Colonic mucosa (tissue), 4 donors: ENCODE results near the gene PRKAG2. TPM values are rescaled to one million over a fixed set of nuclear protein-coding genes. Genes with fewer than 3 reads are reported as not detected.

Experiments
- DNase-seq: peaks from one replicate; pipeline ENCODE4 v3.0.0-alpha.2; 2020
- H3K27ac ChIP-seq: fragments of 200-600 bp; one replicate; pipeline ENCODE4 v1.8.0; 2021
- H3K27me3 ChIP-seq: fragments of 200-600 bp; one replicate; pipeline ENCODE4 v1.8.0; 2021
- H3K36me3 ChIP-seq: fragments of 200-600 bp; one replicate; pipeline ENCODE4 v1.8.0; 2021
- H3K4me1 ChIP-seq: fragments of 200-600 bp; one replicate; pipeline ENCODE4 v1.8.0; 2021; ENCODE audit warnings: mild to moderate bottlenecking
- H3K4me3 ChIP-seq: fragments of 200-600 bp; one replicate; pipeline ENCODE4 v1.8.0; 2021
- H3K9ac ChIP-seq, 2 donors: one replicate each; pipeline ENCODE4 v1.7.0; 2013; ENCODE audit warnings: control low read depth in 2 of 2, low read depth in 2 of 2, low read length in 2 of 2
- H3K9me3 ChIP-seq: fragments of 200-600 bp; one replicate; pipeline ENCODE4 v1.8.0; 2021
- intact Hi-C: fragments of 100-400 bp; cut with DNase I; formaldehyde crosslinking; loops from one replicate; pipeline ENCODE4 v1.14.1; 2022
- total RNA-seq, 2 donors: library from RNA; stranded (reverse); fragmentation: NEBNext Ultra II Directional in 1 of 2; extraction: Animal tissue kit (Norgen Biotek cat#: 25700) in 1 of 2; gene quantifications; one replicate each; pipeline ENCODE4 v1.2.1, GENCODE V29; 2021
- TF ChIP-seq, protein P1 (sequence below): fragments of 200-600 bp; IDR thresholded peaks from one replicate; pipeline ENCODE4 v1.8.0; 2022; ENCODE audit warnings: antibody characterized with exemption, mild to moderate bottlenecking
- donor health status: healthy.
- donor health status: DM: no; HTN: no; CAD: no.
- donor health status: DM: no; HTN: no; CAD: no.

PRKAG2 gene
- total RNA-seq, 2 donors from 2014 or later: 36.3 to 42.0 TPM

DNA sequence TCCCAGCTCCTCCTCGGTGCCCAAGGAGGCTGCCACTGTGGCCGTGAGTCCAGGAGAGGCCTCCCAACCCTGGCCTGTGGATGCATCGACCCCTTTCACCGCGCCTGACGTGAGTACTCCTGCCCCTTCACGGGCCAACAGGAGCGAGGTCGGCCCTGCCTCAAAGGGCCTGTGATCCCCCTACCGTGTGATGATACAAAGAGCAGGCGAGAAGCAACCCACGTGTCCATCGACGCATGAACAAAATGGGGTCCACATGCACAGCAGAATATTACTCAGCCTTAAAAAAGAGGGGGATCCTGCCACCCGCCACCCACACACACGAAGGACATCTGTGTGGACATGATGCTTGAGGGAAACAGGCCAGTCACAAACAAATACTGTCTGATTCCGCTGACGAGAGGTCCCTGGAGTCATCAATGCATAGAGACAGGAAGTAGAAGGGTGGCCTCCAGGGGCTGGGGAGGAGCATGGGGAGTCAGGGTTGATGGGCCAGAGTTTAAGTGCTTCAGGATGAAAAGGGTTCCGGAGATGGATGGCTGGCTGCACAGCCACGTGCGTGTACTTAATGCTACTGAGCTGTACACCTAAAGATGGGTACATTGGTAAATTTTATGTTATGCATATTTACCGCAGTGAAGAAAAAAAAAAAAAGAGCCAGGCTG, 151.9 kb downstream of the PRKAG2 start:
- TF ChIP-seq, protein P1, sequence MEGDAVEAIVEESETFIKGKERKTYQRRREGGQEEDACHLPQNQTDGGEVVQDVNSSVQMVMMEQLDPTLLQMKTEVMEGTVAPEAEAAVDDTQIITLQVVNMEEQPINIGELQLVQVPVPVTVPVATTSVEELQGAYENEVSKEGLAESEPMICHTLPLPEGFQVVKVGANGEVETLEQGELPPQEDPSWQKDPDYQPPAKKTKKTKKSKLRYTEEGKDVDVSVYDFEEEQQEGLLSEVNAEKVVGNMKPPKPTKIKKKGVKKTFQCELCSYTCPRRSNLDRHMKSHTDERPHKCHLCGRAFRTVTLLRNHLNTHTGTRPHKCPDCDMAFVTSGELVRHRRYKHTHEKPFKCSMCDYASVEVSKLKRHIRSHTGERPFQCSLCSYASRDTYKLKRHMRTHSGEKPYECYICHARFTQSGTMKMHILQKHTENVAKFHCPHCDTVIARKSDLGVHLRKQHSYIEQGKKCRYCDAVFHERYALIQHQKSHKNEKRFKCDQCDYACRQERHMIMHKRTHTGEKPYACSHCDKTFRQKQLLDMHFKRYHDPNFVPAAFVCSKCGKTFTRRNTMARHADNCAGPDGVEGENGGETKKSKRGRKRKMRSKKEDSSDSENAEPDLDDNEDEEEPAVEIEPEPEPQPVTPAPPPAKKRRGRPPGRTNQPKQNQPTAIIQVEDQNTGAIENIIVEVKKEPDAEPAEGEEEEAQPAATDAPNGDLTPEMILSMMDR: no peak
- Histone ChIP-seq H3K4me3 (no peak overlapping the region), H3K36me3 (no peaks in the 10 kb centered on the region), H3K27me3 (no peaks in the 10 kb centered on the region), H3K9me3 (no peaks in the 10 kb centered on the region), H3K27ac (no peak overlapping the region), H3K4me1 (peaks cover 5% of the 10 kb centered on the region), H3K9ac (no peak overlapping the region)
- no peak for DNase-seq
- intact Hi-C loops: no loop called here

DNA sequence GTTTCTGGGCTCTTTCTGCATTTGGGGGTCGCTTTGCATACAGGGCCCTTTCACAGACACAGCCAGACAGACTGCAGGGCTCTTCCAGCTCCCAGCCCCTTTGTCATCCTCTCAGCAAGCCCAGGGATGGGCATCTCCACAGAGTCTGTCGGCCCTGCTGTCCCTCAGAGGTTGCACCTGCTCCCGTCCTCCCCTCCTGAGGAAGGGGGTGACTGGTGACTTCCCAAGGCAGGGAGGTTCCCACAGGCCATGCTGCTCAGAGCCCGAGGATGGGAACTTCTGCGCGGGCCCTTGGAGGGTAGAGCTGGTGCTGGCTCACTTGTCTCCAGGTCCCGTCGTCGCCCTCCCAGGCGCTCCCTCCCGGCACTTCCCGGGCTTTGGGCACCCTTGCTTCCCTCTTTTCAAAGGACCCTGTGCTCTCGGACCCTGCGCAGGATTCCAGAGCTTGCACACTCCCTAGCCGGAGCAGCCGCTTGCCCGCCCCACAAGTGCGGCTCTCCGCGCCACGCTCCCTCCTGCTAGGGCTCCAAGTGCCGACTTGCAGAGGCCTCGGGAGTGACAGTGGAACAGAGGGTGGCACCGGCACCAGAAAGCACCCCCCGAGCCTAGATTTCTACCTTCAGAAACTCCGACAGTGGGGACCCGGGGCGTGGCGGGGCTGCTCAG, 152.5 kb downstream of the PRKAG2 start:
- intact Hi-C loops: no loop called here
- H3K9ac ChIP-seq: no peak overlapping the region
- H3K27me3 ChIP-seq: no peaks in the 10 kb centered on the region
- no peak overlapping the region for H3K27ac ChIP-seq
- H3K36me3 ChIP-seq: no peaks in the 10 kb centered on the region
- TF ChIP-seq, protein P1: no peak
- no peak for DNase-seq
- H3K4me1 ChIP-seq: peaks cover 5% of the 10 kb centered on the region
- H3K9me3 ChIP-seq: no peaks in the 10 kb centered on the region
- H3K4me3 ChIP-seq: no peak overlapping the region

DNA sequence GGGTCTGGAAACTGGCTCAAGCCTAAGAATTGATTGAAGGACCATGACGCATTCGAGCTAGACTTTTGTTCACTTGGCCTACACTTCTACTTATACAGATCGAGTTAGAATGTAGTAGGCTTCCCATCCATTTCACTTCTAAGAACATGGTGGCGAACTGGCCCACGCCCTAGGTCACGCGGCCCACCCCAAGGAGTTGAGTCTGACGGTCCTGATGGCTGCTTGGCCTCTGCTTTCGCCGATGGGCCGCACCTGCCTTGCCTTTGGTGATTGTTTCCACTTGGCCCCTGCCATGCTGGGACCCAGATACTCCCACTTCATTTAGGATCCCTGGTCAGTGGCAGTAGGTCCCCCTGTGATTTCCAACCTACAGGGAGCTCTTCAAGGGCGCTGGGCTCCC, 153.6 kb downstream of the PRKAG2 start:
- Histone ChIP-seq H3K4me1 (peaks cover 5% of the 10 kb centered on the region), H3K27me3 (no peaks in the 10 kb centered on the region), H3K4me3 (no peak overlapping the region), H3K9me3 (no peaks in the 10 kb centered on the region), H3K27ac (no peak overlapping the region), H3K9ac (no peak overlapping the region), H3K36me3 (no peaks in the 10 kb centered on the region)
- intact Hi-C loops: no loop called here
- no peak for DNase-seq
- TF ChIP-seq, protein P1: no peak

- no peak for DNase-seq
- Histone ChIP-seq H3K27ac (no peak overlapping the region), H3K36me3 (no peaks in the 10 kb centered on the region), H3K27me3 (no peaks in the 10 kb centered on the region), H3K4me1 (peaks cover 5% of the 10 kb centered on the region), H3K9ac (no peak overlapping the region), H3K4me3 (no peak overlapping the region), H3K9me3 (no peaks in the 10 kb centered on the region)
- intact Hi-C loops: no loop called here
- TF ChIP-seq, protein P1: no peak
These were observed 154.4 kb downstream of the PRKAG2 start for GRCh38 chr7:151722533-151722932.

GRCh38 chr7:151721694-151722093, 155.2 kb downstream of the PRKAG2 start:
- H3K36me3 ChIP-seq: no peaks in the 10 kb centered on the region
- TF ChIP-seq, protein P1: no peak
- no peak overlapping the region for H3K27ac ChIP-seq
- no peaks in the 10 kb centered on the region for H3K9me3 ChIP-seq
- H3K4me1 ChIP-seq: no peaks in the 10 kb centered on the region
- H3K4me3 ChIP-seq: no peak overlapping the region
- no peaks in the 10 kb centered on the region for H3K27me3 ChIP-seq
- no peak overlapping the region for H3K9ac ChIP-seq
- intact Hi-C loops: no loop called here
- no peak for DNase-seq
